H1 (cell line): ENCODE results near the gene EFR3B. TPM values are rescaled to one million over a fixed set of nuclear protein-coding genes. Genes with fewer than 3 reads are reported as not detected.

ENCODE experiments used
- CTCF ChIA-PET: fragments of 300-600 bp; sonication (Branson Sonifier 250); formaldehyde crosslinking; loops from one replicate; lab custom pipeline; 2021; ENCODE audit not compliant: partially characterized antibody; lab: Charles Lee
- POLR2A ChIA-PET: fragments of 300-600 bp; sonication (Branson Sonifier 250); formaldehyde crosslinking; loops from one replicate; lab custom pipeline; 2021; ENCODE audit warnings: inconsistent platforms; ENCODE audit not compliant: partially characterized antibody; lab: Charles Lee
- DNase-seq, 2 experiments: peaks; one replicate each; pipeline versions ENCODE4 v3.0.0 to v3.0.0-alpha.2; 2010 to 2022; ENCODE audit warnings: low spot score in 2 of 2, low read depth in 1 of 2, mixed read lengths in 1 of 2
- FAIRE-seq: peaks from 2 replicates; lab custom pipeline; 2011; peaks lifted over from hg19 to GRCh38; lab: Jason Lieb, UNC
- H2AFZ ChIP-seq: 2 replicates; pipeline ENCODE4 v1.8.1; 2012; ENCODE audit warnings: low read length, inconsistent platforms
- H2AK5ac ChIP-seq: 2 replicates; pipeline ENCODE4 v1.6.1; 2013; ENCODE audit warnings: low read depth, low read length
- H2BK120ac ChIP-seq: replicated peaks from 2 replicates; pipeline ENCODE3; 2013; ENCODE audit warnings: low read depth, low read length, inconsistent platforms
- H2BK12ac ChIP-seq: 2 replicates; pipeline ENCODE4 v1.6.1; 2013; ENCODE audit warnings: low read depth, low read length
- H2BK15ac ChIP-seq: 2 replicates; pipeline ENCODE4 v1.6.1; 2013; ENCODE audit warnings: low read length
- H2BK20ac ChIP-seq: 2 replicates; pipeline ENCODE4 v1.6.1; 2013; ENCODE audit warnings: low read length
- H2BK5ac ChIP-seq: 2 replicates; pipeline ENCODE4 v1.6.1; 2013; ENCODE audit warnings: low read depth, low read length
- H3K14ac ChIP-seq: 2 replicates; pipeline ENCODE4 v1.6.1; 2013; ENCODE audit warnings: inconsistent platforms; ENCODE audit not compliant: insufficient read length
- H3K18ac ChIP-seq: 2 replicates; pipeline ENCODE4 v1.6.1; 2013; ENCODE audit warnings: low read length; ENCODE audit errors: extremely low read depth
- H3K23ac ChIP-seq: 2 replicates; pipeline ENCODE4 v1.6.1; 2013; ENCODE audit warnings: inconsistent platforms; ENCODE audit not compliant: insufficient read length
- H3K23me2 ChIP-seq: 2 replicates; pipeline ENCODE4 v1.6.1; 2013; ENCODE audit warnings: low read depth, low read length
- H3K27ac ChIP-seq: 2 replicates; pipeline ENCODE4 v1.6.1; 2011; ENCODE audit warnings: low read depth, low read length, inconsistent platforms
- H3K27me3 ChIP-seq, 4 experiments: replicated peaks in 1 of 4; 1 replicate in 1 of 4; 2 replicates in 3 of 4; pipeline versions ENCODE4 v1.6.1 to v1.8.1; 2011 to 2013; ENCODE audit warnings: low read length in 3 of 4, mild to moderate bottlenecking in 3 of 4, inconsistent platforms in 2 of 4, mixed read lengths in 2 of 4, moderate library complexity in 1 of 4; ENCODE audit not compliant: control insufficient read depth in 3 of 4, insufficient read depth in 3 of 4; ENCODE audit errors: extremely low read depth in 1 of 4
- H3K36me3 ChIP-seq, 4 experiments: 2 replicates each; pipeline versions ENCODE4 v1.6.1 to v1.8.1; 2011 to 2013; ENCODE audit warnings: mild to moderate bottlenecking in 4 of 4, low read length in 3 of 4, moderate library complexity in 2 of 4, control low read depth in 1 of 4, inconsistent platforms in 1 of 4; ENCODE audit not compliant: insufficient read depth in 4 of 4, control insufficient read depth in 2 of 4
- H3K4ac ChIP-seq: replicated peaks from 2 replicates; pipeline ENCODE3; 2013; ENCODE audit warnings: low read length, low read depth, mixed read lengths, inconsistent platforms; ENCODE audit not compliant: insufficient read length
- H3K4me1 ChIP-seq, 4 experiments: replicated peaks in 1 of 4; 1 replicate in 1 of 4; 2 replicates in 3 of 4; pipeline versions ENCODE4 v1.6.1 to v1.8.1; 2011 to 2013; ENCODE audit warnings: low read length in 3 of 4, inconsistent platforms in 2 of 4, mixed read lengths in 1 of 4; ENCODE audit not compliant: insufficient read depth in 4 of 4, control insufficient read depth in 3 of 4
- H3K4me2 ChIP-seq, 2 experiments: 2 replicates each; pipeline versions ENCODE4 v1.6.1 to v1.8.1; 2011 to 2013; ENCODE audit warnings: low read depth in 2 of 2, low read length in 2 of 2, control low read depth in 1 of 2, inconsistent platforms in 1 of 2, mild to moderate bottlenecking in 1 of 2; ENCODE audit not compliant: insufficient read depth in 1 of 2
- H3K4me3 ChIP-seq, 4 experiments: fragments of 200-600, 300-600 bp in 1 of 4; sonication (generic), shearing (Covaris generic), sonication (Bioruptor Twin) in 1 of 4; 2 replicates each; pipeline versions ENCODE4 v1.5.1 to v1.8.1; 2011 to 2016; ENCODE audit warnings: low read length in 4 of 4, low read depth in 3 of 4, control low read depth in 2 of 4, inconsistent platforms in 2 of 4, mild to moderate bottlenecking in 2 of 4, mixed read lengths in 1 of 4, moderate library complexity in 1 of 4; ENCODE audit not compliant: insufficient read depth in 2 of 4; ENCODE audit errors: extremely low read depth in 1 of 4
- H3K56ac ChIP-seq: replicated peaks from 2 replicates; pipeline ENCODE3; 2013; ENCODE audit warnings: low read depth, mild to moderate bottlenecking, mixed read lengths, low read length, inconsistent platforms; ENCODE audit not compliant: insufficient read length
- H3K79me1 ChIP-seq: 2 replicates; pipeline ENCODE4 v1.6.1; 2013; ENCODE audit warnings: low read depth, low read length, control low read depth
- H3K79me2 ChIP-seq, 2 experiments: 2 replicates each; pipeline versions ENCODE4 v1.6.1 to v1.8.1; 2012 to 2013; ENCODE audit warnings: low read length in 2 of 2, mild to moderate bottlenecking in 2 of 2, inconsistent platforms in 1 of 2; ENCODE audit not compliant: insufficient read depth in 2 of 2, control insufficient read depth in 1 of 2
- H3K9ac ChIP-seq, 4 experiments: replicated peaks in 1 of 4; 1 replicate in 1 of 4; 2 replicates in 3 of 4; pipeline versions ENCODE4 v1.6.1 to v1.8.1; 2011 to 2013; ENCODE audit warnings: low read depth in 3 of 4, low read length in 3 of 4, control low read depth in 2 of 4, mild to moderate bottlenecking in 2 of 4, moderate library complexity in 2 of 4, inconsistent platforms in 1 of 4; ENCODE audit errors: extremely low read depth in 1 of 4
- H3K9me3 ChIP-seq, 2 experiments: 2 replicates each; pipeline versions ENCODE4 v1.6.1 to v1.8.1; 2012 to 2013; ENCODE audit warnings: mild to moderate bottlenecking in 2 of 2, moderate library complexity in 2 of 2, control low read depth in 1 of 2, inconsistent platforms in 1 of 2, low read depth in 1 of 2, low read length in 1 of 2, mixed read lengths in 1 of 2; ENCODE audit not compliant: insufficient read depth in 2 of 2
- H4K20me1 ChIP-seq, 2 experiments: replicated peaks in 1 of 2; 2 replicates each; pipeline versions ENCODE3 to v1.8.1; 2011 to 2013; ENCODE audit warnings: inconsistent platforms in 2 of 2, low read length in 2 of 2, mild to moderate bottlenecking in 1 of 2; ENCODE audit not compliant: insufficient read depth in 2 of 2, control insufficient read depth in 1 of 2
- H4K5ac ChIP-seq: 2 replicates; pipeline ENCODE4 v1.6.1; 2013; ENCODE audit warnings: low read length, low read depth, mixed read lengths, inconsistent platforms; ENCODE audit not compliant: insufficient read length
- H4K8ac ChIP-seq: 2 replicates; pipeline ENCODE4 v1.8.0; 2013; ENCODE audit warnings: mild to moderate bottlenecking, moderate library complexity, low read length, inconsistent platforms; ENCODE audit not compliant: insufficient read depth; ENCODE audit errors: extremely low read depth
- H4K91ac ChIP-seq: replicated peaks from 2 replicates; pipeline ENCODE3; 2013; ENCODE audit warnings: low read length, mixed read lengths, inconsistent platforms; ENCODE audit not compliant: insufficient read length
- ASH2L ChIP-seq: fragments of 200-600, 300-600 bp; sonication (generic); IDR thresholded peaks from one replicate; pipeline ENCODE4 v1.7.1; 2017; ENCODE audit warnings: low read length
- CBX5 ChIP-seq: fragments of 300-800, 300-1000 bp; sonication (generic); IDR thresholded peaks from 2 replicates; pipeline ENCODE4 v1.7.1; 2016; ENCODE audit warnings: antibody characterized with exemption, low read length, low read depth
- CHD1 ChIP-seq: IDR thresholded peaks from 2 replicates; pipeline ENCODE4 v1.6.1; 2012; ENCODE audit warnings: low read depth, low read length, improper control_type of control experiment
- MAFK ChIP-seq: IDR thresholded peaks from 2 replicates; pipeline ENCODE4 v1.6.1; 2012; ENCODE audit warnings: low read depth, mild to moderate bottlenecking, improper control_type of control experiment, low read length
- RXRA ChIP-seq: IDR thresholded peaks from 2 replicates; pipeline ENCODE4 v1.6.1; 2011; ENCODE audit warnings: low read depth, mild to moderate bottlenecking, low read length, moderate library complexity; ENCODE audit not compliant: insufficient read depth
- SIRT6 ChIP-seq: IDR thresholded peaks from one replicate; pipeline ENCODE4 v1.7.1; 2012; ENCODE audit warnings: low read length, inconsistent platforms
- SRF ChIP-seq: IDR thresholded peaks from 2 replicates; pipeline ENCODE4 v1.6.1; 2011; ENCODE audit warnings: mild to moderate bottlenecking, low read depth, low read length, moderate library complexity
- YY1 ChIP-seq: IDR thresholded peaks from 2 replicates; pipeline ENCODE4 v1.6.1; 2011; ENCODE audit warnings: low read depth, mild to moderate bottlenecking, low read length
- WGBS, 2 experiments: shearing (Covaris generic) in 1 of 2; methylation state at CpG; one replicate each; pipeline versions ENCODE4 v1.1.6 to v1.1.7; 2013 to 2015; ENCODE audit warnings: low lambda C conversion rate in 2 of 2, mixed read lengths in 2 of 2, inconsistent platforms in 1 of 2, low coverage in 1 of 2, missing lambda C conversion rate in 1 of 2; ENCODE audit not compliant: insufficient replicate concordance in 2 of 2, insufficient coverage in 1 of 2, insufficient read length in 1 of 2; ENCODE audit errors: extremely low coverage in 1 of 2, missing lambda C conversion rate in 1 of 2; 5-methylcytosine and 5-hydroxymethylcytosine counted together
- polyA plus RNA-seq, 7 experiments: library from polyadenylated mRNA; depleted of rRNA in 3 of 7; stranded (reverse) in 5 of 7; unstranded in 2 of 7; fragments of >200 nt in 5 of 7; fragments of 200-250 nt in 2 of 7; gene quantifications; 1 replicate in 5 of 7; 2 replicates in 1 of 7; 4 replicates in 1 of 7; pipeline versions ENCODE4 v1.2.1 to v1.2.3, GENCODE V29; 2011 to 2013; ENCODE audit warnings: missing spikeins in 2 of 7, mixed read lengths in 2 of 7
- total RNA-seq: library from RNA; stranded (reverse); fragmentation: NEBNext Ultra II Directional; extraction: Animal tissue kit (Norgen Biotek cat#: 25700); gene quantifications from 2 replicates; pipeline ENCODE4 v1.2.1, GENCODE V29; 2021
- TF ChIP-seq, protein P1 (sequence below): IDR thresholded peaks from 2 replicates; pipeline ENCODE4 v1.6.1; 2012; ENCODE audit warnings: inconsistent platforms

Gene EFR3B
- total and polyA plus RNA-seq, 2 of the 8 experiments (the other 6 are each of a cell fraction or from before 2014, with no cell fraction given): 3.4 to 9.6 TPM

GRCh38 chr2:25190536-25190935, 148.7 kb downstream of the EFR3B start:
- Histone ChIP-seq H3K23ac (no peak overlapping the region), H3K27ac (no peak overlapping the region)
- TF ChIP-seq YY1: no peak
- no peak for TF ChIP-seq SIRT6
- TF ChIP-seq SRF: no peak
- TF ChIP-seq ASH2L: no peak
- TF ChIP-seq, protein P1, sequence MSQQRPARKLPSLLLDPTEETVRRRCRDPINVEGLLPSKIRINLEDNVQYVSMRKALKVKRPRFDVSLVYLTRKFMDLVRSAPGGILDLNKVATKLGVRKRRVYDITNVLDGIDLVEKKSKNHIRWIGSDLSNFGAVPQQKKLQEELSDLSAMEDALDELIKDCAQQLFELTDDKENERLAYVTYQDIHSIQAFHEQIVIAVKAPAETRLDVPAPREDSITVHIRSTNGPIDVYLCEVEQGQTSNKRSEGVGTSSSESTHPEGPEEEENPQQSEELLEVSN: no peak
- TF ChIP-seq CBX5: no peak
- no peak for TF ChIP-seq RXRA
- no peak for TF ChIP-seq CHD1
- no peak for TF ChIP-seq MAFK
- TF ChIP-seq, all 59 proteins: peak for 0
- no peak overlapping the region for H4K91ac ChIP-seq
- H3K79me1 ChIP-seq: no peaks in the 10 kb centered on the region
- no peak for FAIRE-seq
- H4K5ac ChIP-seq: no peak overlapping the region
- POLR2A ChIA-PET: no interaction called here
- no peak overlapping the region for H3K9ac ChIP-seq
- no peaks in the 10 kb centered on the region for H3K79me2 ChIP-seq
- no peak overlapping the region for H4K8ac ChIP-seq
- H3K4me3 ChIP-seq: no peak overlapping the region
- H3K4me1 ChIP-seq: no peaks in the 10 kb centered on the region; a peak in 1 of 7 replicates
- H3K4ac ChIP-seq: no peak overlapping the region
- H3K9me3 ChIP-seq: no peaks in the 10 kb centered on the region
- CTCF ChIA-PET: interaction anchor here (9.0 kb wide), 1 partner anchor 24 kb away, joined by 106 read pairs; the partner anchor contains the start of gene POMC
- H2AFZ ChIP-seq: no peak overlapping the region
- H2BK120ac ChIP-seq: no peak overlapping the region
- H2BK15ac ChIP-seq: no peak overlapping the region
- H3K56ac ChIP-seq: no peak overlapping the region
- H3K4me2 ChIP-seq: no peak overlapping the region
- no peaks in the 10 kb centered on the region; the same call in 1 of the 2 replicates for H3K23me2 ChIP-seq
- H3K27me3 ChIP-seq: no peaks in the 10 kb centered on the region
- no peak overlapping the region for H3K18ac ChIP-seq
- H4K20me1 ChIP-seq: peaks cover 0 to under 1% of the 10 kb centered on the region in 2 experiments
- H3K14ac ChIP-seq: no peak overlapping the region
- no peak overlapping the region for H2BK12ac ChIP-seq
- H2BK20ac ChIP-seq: no peak overlapping the region
- H3K36me3 ChIP-seq: no peaks in the 10 kb centered on the region
- H2AK5ac ChIP-seq: no peak overlapping the region
- H2BK5ac ChIP-seq: no peak overlapping the region
- DNase-seq: no peak
- 92% methylated on average over 5 of the region's 5 CpGs; no CpG with 5 or more reads in 1 of the 2 experiments for WGBS, 2 experiments
